Measurements from ENCODE around the gene GSTK1. TPM values are rescaled to one million over a fixed set of nuclear protein-coding genes. Genes with fewer than 3 reads are reported as not detected.
A peak's percentile ranks its signal among the peaks of the same experiment; 100 is the strongest.

The GSTK1 gene
- total and polyA plus RNA-seq, 2 experiments from 2014 or later: 224 to 243 TPM

DNA sequence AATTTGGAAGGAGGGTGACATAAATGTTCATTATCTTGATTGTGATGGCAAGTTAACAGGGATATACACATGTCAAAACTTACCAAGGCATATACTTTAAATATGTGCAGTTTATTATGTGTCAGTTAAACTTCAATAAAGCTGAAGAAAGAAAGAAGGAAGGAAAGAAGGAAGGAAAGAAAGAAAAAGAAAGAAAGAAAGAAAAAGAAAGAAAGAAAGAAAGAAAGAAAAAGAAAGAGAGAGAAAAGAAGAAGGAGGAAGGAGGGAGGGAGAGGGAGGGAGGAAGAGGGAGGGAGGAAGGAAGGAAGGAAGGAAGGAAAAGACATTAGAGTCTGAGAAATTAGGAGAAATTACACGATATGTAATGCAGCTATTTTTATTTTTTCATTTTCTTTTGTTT, 15.9 kb upstream of the GSTK1 start:
- H3K79me2 ChIP-seq: no peaks in the 10 kb centered on the region
- no peaks in the 10 kb centered on the region for H3K9me2 ChIP-seq (replicated peaks; ENCODE audit: insufficient read depth)
- DNase-seq (ENCODE audit: low spot score): no peak
- H3K4me3 ChIP-seq: no peak overlapping the region
- H2AFZ ChIP-seq: no peak overlapping the region
- H3K36me3 ChIP-seq (replicated peaks; ENCODE audit: insufficient read depth, low read depth): no peaks in the 10 kb centered on the region
- no peak overlapping the region for H3K27ac ChIP-seq
- 79% methylated on average over 1 of the region's 1 CpG for WGBS (ENCODE audit: low lambda C conversion rate, missing lambda C conversion rate)
- TF ChIP-seq EZH2 (IDR thresholded peaks at IDR 0.05; ENCODE audit: borderline replicate concordance) (no peak), EZH2phosphoT487 (IDR thresholded peaks at IDR 0.05; ENCODE audit: low read depth, severe bottlenecking, unreplicated experiment) (no peak), CTCF (IDR thresholded peaks at IDR 0.05; ENCODE audit: poor library complexity) (no peak)
- H3K27me3 ChIP-seq: no peaks in the 10 kb centered on the region
- H4K20me1 ChIP-seq (ENCODE audit: insufficient read depth, poor library complexity, severe bottlenecking): no peaks in the 10 kb centered on the region
- no peaks in the 10 kb centered on the region for H3K9me3 ChIP-seq (ENCODE audit: low read depth)
- no peak overlapping the region for H3K4me2 ChIP-seq
- H3K4me1 ChIP-seq (ENCODE audit: insufficient read depth): peaks cover 10% of the 10 kb centered on the region

DNA sequence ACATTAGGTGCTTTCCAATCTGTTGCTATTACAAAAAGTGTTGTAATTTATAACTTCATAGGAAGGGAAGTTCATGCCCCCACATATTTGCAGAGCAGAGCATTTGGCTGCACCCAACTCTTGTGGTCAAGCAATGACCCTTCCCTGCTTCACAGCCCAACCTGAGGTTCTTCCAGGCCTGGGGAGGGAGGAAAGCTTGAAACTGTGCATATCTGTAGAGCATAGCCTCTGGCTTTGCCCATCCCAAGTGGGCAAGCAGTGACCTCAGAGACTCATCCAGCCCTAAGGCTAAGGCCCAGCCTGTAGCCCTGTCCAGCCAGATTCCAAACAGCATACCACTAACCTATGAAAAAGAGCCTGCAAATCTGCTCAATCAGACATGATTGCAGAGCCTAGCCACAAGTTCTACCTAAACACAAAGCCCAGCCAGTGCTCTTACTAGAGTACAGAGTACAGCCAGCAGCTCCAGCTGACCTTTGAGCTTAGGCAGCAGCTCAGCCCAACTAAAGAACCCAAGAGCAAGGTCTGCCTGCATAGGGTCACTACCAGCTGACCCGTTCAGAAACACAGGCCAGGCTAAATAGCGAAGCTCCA, 14.4 kb upstream of the GSTK1 start:
- Histone ChIP-seq H2AFZ (no peak overlapping the region), H3K4me2 (no peak overlapping the region), H3K4me3 (no peak overlapping the region), H3K27me3 (no peaks in the 10 kb centered on the region), H4K20me1 (ENCODE audit: insufficient read depth, poor library complexity, severe bottlenecking) (no peaks in the 10 kb centered on the region), H3K9me3 (ENCODE audit: low read depth) (no peaks in the 10 kb centered on the region), H3K36me3 (replicated peaks; ENCODE audit: insufficient read depth, low read depth) (no peaks in the 10 kb centered on the region), H3K4me1 (ENCODE audit: insufficient read depth) (peaks cover 10% of the 10 kb centered on the region), H3K27ac (peak overlapping the region; percentile 24), H3K79me2 (no peaks in the 10 kb centered on the region), H3K9me2 (replicated peaks; ENCODE audit: insufficient read depth) (no peaks in the 10 kb centered on the region)
- 51% methylated on average over 2 of the region's 2 CpGs for WGBS (ENCODE audit: low lambda C conversion rate, missing lambda C conversion rate)
- DNase-seq (ENCODE audit: low spot score): peak; percentile 64
- TF ChIP-seq CTCF (IDR thresholded peaks at IDR 0.05; ENCODE audit: poor library complexity): no peak
- no peak for TF ChIP-seq EZH2phosphoT487 (IDR thresholded peaks at IDR 0.05; ENCODE audit: low read depth, severe bottlenecking, unreplicated experiment)
- TF ChIP-seq EZH2 (IDR thresholded peaks at IDR 0.05; ENCODE audit: borderline replicate concordance): no peak

- no peaks in the 10 kb centered on the region for H3K79me2 ChIP-seq
- H3K4me1 ChIP-seq (ENCODE audit: insufficient read depth): peaks cover 10% of the 10 kb centered on the region
- no peak for TF ChIP-seq CTCF (IDR thresholded peaks at IDR 0.05; ENCODE audit: poor library complexity)
- no peak for TF ChIP-seq EZH2phosphoT487 (IDR thresholded peaks at IDR 0.05; ENCODE audit: low read depth, severe bottlenecking, unreplicated experiment)
- no peak overlapping the region for H3K4me2 ChIP-seq
- H4K20me1 ChIP-seq (ENCODE audit: insufficient read depth, poor library complexity, severe bottlenecking): no peaks in the 10 kb centered on the region
- no peak for DNase-seq (ENCODE audit: low spot score)
- no peak overlapping the region for H3K27ac ChIP-seq
- H3K9me3 ChIP-seq (ENCODE audit: low read depth): no peaks in the 10 kb centered on the region
- H2AFZ ChIP-seq: no peak overlapping the region
- H3K4me3 ChIP-seq: no peak overlapping the region
- H3K9me2 ChIP-seq (replicated peaks; ENCODE audit: insufficient read depth): no peaks in the 10 kb centered on the region
- no peaks in the 10 kb centered on the region for H3K27me3 ChIP-seq
- H3K36me3 ChIP-seq (replicated peaks; ENCODE audit: insufficient read depth, low read depth): no peaks in the 10 kb centered on the region
These were observed 13.0 kb upstream of the GSTK1 start for GRCh38 chr7:143250199-143250598.

GRCh38 chr7:143250822-143251221, 12.4 kb upstream of the GSTK1 start:
- H3K27me3 ChIP-seq: no peaks in the 10 kb centered on the region
- no peaks in the 10 kb centered on the region for H3K9me3 ChIP-seq (ENCODE audit: low read depth)
- H3K9me2 ChIP-seq (replicated peaks; ENCODE audit: insufficient read depth): no peaks in the 10 kb centered on the region
- no peak for DNase-seq (ENCODE audit: low spot score)
- H3K27ac ChIP-seq: no peak overlapping the region
- WGBS (ENCODE audit: low lambda C conversion rate, missing lambda C conversion rate): 89% methylated on average over 1 of the region's 1 CpG
- no peaks in the 10 kb centered on the region for H3K79me2 ChIP-seq
- H3K4me2 ChIP-seq: no peak overlapping the region
- no peak overlapping the region for H2AFZ ChIP-seq
- TF ChIP-seq CTCF (IDR thresholded peaks at IDR 0.05; ENCODE audit: poor library complexity): no peak
- no peak for TF ChIP-seq EZH2phosphoT487 (IDR thresholded peaks at IDR 0.05; ENCODE audit: low read depth, severe bottlenecking, unreplicated experiment)
- no peak for TF ChIP-seq EZH2 (IDR thresholded peaks at IDR 0.05; ENCODE audit: borderline replicate concordance)
- H4K20me1 ChIP-seq (ENCODE audit: insufficient read depth, poor library complexity, severe bottlenecking): no peaks in the 10 kb centered on the region
- H3K4me1 ChIP-seq (ENCODE audit: insufficient read depth): peaks cover 10% of the 10 kb centered on the region
- H3K36me3 ChIP-seq (replicated peaks; ENCODE audit: insufficient read depth, low read depth): no peaks in the 10 kb centered on the region
- H3K4me3 ChIP-seq: no peak overlapping the region

All from hepatocyte (in vitro differentiated cells).